GM11168 (cell line): ENCODE results near the gene INPPL1.
"Not testable (repeated sequence)": the region's sequence is repeated elsewhere in the genome, so short reads cannot be mapped to it uniquely, and the experiment has no call there.

ENCODE experiments used
- in situ Hi-C: fragments of 300-500 bp; cut with MboI; formaldehyde crosslinking; loops from one replicate; pipeline ENCODE4 v1.12.0; 2022; ENCODE audit warnings: low sequenced_read_pairs; ENCODE audit not compliant: unreplicated experiment

INPPL1 gene

GRCh38 chr11:72240461-72241290, 16.1 kb downstream of the INPPL1 start:
- in situ Hi-C loops: no loop called here

GRCh38 chr11:72241291-72241781, 16.8 kb downstream of the INPPL1 start:
- in situ Hi-C loops: no loop called here

- in situ Hi-C loops: no loop called here
These were observed 17.6 kb downstream of the INPPL1 start for GRCh38 chr11:72242141-72242540.

- in situ Hi-C loops: no loop called here
These were observed 18.8 kb downstream of the INPPL1 start for GRCh38 chr11:72243173-72244059.

- in situ Hi-C loops: no loop called here
These were observed 19.4 kb downstream of the INPPL1 start, which contains the start of gene PHOX2A for GRCh38 chr11:72244060-72244360. Gene PHOX2A (minus strand): TSS chr11:72244176. CDS start chr11:72244004, 172 bp downstream.

DNA sequence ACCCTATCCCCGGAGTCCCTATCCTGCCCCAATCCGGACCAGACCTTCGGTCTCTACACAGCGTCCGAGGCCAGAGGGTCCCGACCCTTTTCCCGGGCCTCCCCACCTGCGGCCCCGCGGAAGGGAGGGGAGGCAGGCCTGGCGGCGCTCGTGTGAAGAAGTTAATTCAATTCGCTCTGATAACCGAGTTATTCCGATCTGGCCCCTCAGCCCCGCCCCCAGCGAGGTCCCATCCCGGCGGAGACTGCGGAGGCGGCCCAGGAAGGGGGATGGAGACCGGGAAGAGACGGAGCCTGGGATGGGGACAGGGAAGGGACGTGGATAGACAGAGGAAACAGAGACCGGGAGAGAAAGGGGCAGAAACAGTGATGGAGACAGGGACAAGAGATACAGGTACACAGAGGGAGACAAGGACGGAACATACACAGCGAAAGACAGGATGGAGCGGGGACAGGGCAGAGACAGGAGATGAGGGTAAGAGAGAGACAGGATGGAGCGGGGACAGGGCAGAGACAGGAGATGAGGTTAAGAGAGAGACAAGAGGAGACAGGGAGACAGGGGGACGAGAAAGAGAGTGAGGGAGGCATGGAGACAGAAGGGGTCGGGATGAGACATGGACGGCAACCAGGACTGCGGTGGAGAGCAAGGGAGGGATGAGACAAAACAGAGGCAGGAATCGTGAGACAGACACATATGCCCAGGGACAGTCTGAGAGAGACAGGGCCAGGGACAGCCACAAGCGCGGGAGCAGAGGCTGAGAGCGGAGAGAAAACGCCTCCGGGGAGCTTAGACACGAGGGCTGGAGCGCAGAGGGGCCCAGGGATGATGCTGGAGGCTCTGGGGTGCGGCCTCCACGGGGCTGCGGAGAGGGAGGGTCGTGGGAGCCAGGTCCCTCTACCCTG, 20.0 kb downstream of the INPPL1 start:
- in situ Hi-C loops: no loop called here

GRCh38 chr11:72245263-72245816, 20.8 kb downstream of the INPPL1 start:
- in situ Hi-C loops: no loop called here

- in situ Hi-C loops: no loop called here
These were observed 23.0 kb downstream of the INPPL1 start for GRCh38 chr11:72247584-72247983.

DNA sequence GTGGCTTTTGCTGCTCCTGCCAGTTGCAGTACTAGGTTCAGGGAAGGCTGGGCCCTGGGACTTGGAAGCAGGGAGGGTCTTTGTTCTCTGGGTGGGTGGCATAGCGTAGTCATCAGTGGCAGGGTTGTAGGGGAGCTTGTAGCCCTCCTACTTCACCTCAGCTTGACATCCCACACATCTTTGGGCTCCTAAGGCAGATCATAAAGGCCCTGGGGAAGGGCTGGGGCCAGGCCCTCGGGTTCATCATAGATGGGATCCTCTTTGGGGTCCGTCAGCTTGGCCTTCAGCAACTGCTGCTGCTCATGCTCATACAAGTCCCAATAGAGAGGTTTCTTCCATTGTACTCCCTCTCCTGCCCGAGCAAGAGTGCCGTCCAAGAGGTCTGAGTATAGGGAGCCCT, 25.4 kb downstream of the INPPL1 start:
- in situ Hi-C loops: no loop called here

DNA sequence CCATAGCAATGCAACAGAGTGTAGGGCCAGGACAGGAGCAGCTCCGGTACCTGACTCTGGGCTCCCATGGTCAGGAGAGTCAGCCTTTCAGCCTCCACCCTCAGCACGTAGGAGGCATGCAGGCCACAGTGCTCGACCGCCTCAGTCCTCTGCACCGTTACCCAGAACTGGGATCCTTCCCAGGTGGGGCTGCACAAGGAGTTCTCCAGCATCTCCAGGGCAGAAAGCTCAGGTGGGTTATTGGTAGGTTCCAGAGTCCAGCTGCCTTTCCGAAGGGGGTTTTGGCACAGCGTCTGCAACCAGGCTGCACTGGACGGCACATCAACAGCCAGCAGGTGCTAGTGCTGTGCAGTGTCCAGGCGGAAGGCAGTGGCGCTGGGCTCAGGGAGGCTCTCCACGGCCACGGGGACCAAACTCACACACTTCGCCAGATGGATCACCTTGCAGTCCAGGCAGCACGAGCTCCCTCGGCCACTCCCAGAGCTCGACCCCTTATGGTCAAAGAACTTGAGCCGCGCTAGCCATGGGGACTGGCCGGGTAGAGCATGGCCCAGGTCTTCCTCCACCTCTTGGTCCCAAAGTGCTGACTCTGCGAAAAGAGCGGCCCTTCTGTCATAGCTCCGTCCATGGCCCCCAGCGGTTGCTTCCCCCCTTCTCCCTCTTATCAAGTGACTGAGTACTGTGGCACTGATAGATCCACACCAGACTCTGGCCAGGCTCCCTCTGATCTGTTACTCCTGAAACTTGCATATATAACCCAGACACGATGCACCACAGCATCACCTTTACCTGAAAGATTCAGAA, 26.3 kb downstream of the INPPL1 start:
- in situ Hi-C loops: no loop called here

DNA sequence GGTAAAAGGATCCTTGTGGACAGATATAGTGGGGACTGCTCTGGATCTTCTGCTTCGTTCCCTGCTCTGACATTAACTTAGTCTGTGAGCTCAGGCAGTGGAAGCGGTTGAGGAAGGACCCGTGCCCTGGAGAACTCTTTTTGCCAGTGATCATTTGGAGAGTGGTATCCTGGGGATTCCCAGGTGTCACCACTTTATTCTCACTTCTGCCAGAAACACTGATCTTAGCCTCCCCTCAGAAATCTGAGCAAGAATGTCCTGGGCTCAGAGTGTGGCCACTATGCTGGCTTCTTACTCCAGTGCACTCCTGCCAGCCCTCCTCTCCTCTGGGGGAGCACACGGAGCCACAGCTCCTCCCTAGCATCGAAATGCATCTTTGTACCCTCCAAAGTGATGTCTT, 27.0 kb downstream of the INPPL1 start:
- in situ Hi-C loops: no loop called here

DNA sequence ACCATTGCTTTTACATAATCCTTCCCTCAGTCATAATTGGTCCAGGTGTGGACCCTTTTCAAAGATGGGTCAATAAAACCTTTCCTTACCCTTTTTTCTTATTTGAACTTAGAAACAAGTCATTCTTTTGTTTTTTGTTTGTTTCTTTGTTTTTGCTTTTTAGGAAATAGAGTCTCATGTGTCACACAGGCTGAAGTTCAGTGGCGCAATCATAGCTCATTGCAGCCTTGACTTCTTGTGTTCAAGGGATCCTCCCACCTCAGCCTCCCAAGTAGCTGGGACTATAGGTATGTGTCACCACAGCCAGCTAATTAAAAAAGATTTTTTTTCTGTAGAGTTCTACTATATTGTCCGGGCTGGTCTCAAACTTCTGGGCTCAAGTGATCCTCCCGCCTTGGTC, 28.8 kb downstream of the INPPL1 start:
- in situ Hi-C loops: no loop called here

- in situ Hi-C loops: no loop called here
These were observed 29.9 kb downstream of the INPPL1 start for GRCh38 chr11:72254299-72254993.

DNA sequence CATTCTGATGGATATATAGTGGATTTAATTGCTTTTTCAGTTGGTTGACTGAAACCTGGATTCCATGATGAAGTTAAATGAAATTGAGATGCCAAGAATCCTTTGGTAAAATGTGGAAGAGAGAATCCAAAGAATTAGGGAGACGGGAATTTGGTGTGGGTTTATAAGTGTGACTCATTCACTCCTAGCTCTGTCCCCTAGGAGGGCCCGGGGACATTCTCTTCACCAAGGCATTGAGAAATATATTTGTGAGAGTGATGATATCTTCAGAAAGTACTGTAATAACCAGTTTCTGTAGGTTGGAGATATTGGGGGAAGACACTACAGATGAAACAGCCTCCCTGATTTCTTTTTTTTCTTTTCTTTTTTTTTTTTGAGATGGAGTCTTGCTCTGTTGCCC, 33.0 kb downstream of the INPPL1 start:
- in situ Hi-C loops: no loop called here

DNA sequence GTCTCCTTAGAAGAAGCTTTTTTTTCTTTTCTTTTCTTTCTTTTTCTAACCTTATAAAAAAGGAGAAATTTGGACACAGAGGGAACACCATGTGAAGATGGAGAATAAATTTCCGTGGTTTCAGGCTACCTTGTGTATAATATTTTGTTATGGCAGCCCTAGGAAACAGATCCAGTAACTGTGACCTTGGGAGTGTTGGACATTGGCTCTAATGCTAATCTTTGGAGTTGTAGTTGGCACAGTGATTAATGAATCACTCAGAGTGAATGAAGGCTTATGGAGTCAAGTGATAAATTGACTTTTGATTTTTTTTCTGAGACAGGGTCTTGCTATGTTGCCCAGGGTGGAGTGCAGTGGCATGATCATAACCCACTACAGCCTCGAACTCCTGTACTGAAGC, 34.9 kb downstream of the INPPL1 start:
- in situ Hi-C loops: no loop called here

DNA sequence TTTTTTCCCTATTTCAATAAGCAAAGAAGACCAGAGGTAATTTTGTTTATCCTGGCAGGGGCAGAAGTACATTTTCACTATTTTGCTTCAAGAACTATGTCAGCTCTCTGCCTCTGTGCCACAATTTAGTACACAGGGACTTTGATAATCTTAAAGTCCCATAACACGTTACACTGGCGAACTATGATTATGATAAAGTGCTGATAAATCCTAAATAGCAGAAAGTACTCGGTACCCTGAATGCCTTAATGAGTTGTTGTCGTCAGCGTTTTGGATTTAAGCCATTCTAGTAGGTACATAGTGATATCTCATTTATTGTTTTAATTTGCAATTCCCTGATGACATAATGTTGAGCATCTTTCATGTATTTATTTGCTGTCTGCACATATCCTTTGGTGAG, 36.0 kb downstream of the INPPL1 start:
- in situ Hi-C loops: no loop called here

GRCh38 chr11:72263361-72263760, 38.8 kb downstream of the INPPL1 start:
- in situ Hi-C loops: no loop called here

DNA sequence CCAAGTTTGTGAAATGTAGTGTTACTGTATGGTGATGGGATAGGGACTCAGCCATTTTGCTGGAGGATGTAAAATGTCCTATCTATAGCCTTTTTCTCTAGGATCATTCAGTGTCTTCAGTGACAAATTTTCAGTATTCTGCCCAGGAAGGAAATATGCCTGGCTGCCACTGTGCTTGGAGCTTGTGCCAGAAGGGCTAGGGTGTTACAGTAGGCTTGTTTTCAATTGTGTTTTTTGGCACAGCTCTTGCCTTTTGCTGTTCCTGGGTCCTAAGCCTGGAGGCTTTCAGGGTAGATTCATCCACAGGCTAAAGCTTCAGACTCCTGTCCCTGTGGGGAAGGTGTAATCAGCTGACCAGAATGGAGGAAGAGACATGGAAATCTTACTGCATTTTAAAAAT, 41.4 kb downstream of the INPPL1 start:
- in situ Hi-C loops: no loop called here

GRCh38 chr11:72266960-72267359, 42.4 kb downstream of the INPPL1 start:
- in situ Hi-C loops: not testable (repeated sequence)
